K562 (cell line): ENCODE measurements around the gene LYRM1. TPM values are rescaled to one million over a fixed set of nuclear protein-coding genes. Genes with fewer than 3 reads are reported as not detected.

ENCODE experiments used
- ATAC-seq: fragments of 200-7000 bp; cut with Tn5 transposase; 3 replicates; pipeline ENCODE4 v1.9.1; 2020; ENCODE audit warnings: moderate library complexity
- BruUV-seq: library from RNA; stranded (reverse); fragments of 400-500 nt; replicated peaks from 2 replicates; lab custom pipeline; 2021; lab: Mats Ljungman, UMichigan
- CTCF ChIA-PET: fragments of 300-600 bp; formaldehyde crosslinking; extraction: SDS; loops from one replicate; lab custom pipeline; 2021; ENCODE audit warnings: low intra/inter-chr PET ratio; lab: Yijun Ruan, JAX
- POLR2A ChIA-PET: fragments of 300-600, 350-650 bp; sonication (Branson Sonifier 250); formaldehyde crosslinking; extraction: SDS; loops from one replicate; lab custom pipeline; 2021; ENCODE audit warnings: antibody characterized with exemption, inconsistent platforms; lab: Yijun Ruan, JAX
- DNase-seq, 4 experiments: peaks; one replicate each; pipeline versions ENCODE4 v3.0.0 to v3.0.0-alpha.2; 2011 to 2018; ENCODE audit warnings: low spot score in 3 of 4, mixed read lengths in 3 of 4; ENCODE audit errors: extremely low read depth in 1 of 4
- FAIRE-seq: peaks from 2 replicates; lab custom pipeline; 2011; peaks lifted over from hg19 to GRCh38; lab: Jason Lieb, UNC
- H2AFZ ChIP-seq: 2 replicates; pipeline ENCODE4 v1.6.0; 2011; ENCODE audit warnings: low read depth, low read length, control low read depth, inconsistent platforms
- H3K27ac ChIP-seq: fragments of 200-600 bp; 3 replicates; pipeline ENCODE4 v1.8.0; 2011; ENCODE audit warnings: low read depth, mild to moderate bottlenecking, control low read depth, inconsistent platforms, low read length, moderate library complexity, mixed read lengths; ENCODE audit errors: extremely low read depth
- H3K27me3 ChIP-seq, 2 experiments: fragments of 300-600 bp in 1 of 2; 2 replicates in 1 of 2; 3 replicates in 1 of 2; pipeline versions ENCODE4 v1.6.0 to v1.8.0; 2011; ENCODE audit warnings: inconsistent platforms in 2 of 2, low read length in 2 of 2, mild to moderate bottlenecking in 1 of 2, mixed read lengths in 1 of 2, moderate library complexity in 1 of 2; ENCODE audit not compliant: control insufficient read depth in 2 of 2, insufficient read depth in 2 of 2
- H3K36me3 ChIP-seq: fragments of 300-600 bp; 3 replicates; pipeline ENCODE4 v1.8.0; 2011; ENCODE audit warnings: mild to moderate bottlenecking, low read length, inconsistent platforms; ENCODE audit not compliant: control insufficient read depth, insufficient read depth
- H3K4me1 ChIP-seq, 2 experiments: fragments of 200-600 bp in 1 of 2; replicated peaks in 1 of 2; 2 replicates in 1 of 2; 3 replicates in 1 of 2; pipeline versions ENCODE4 v1.5.1 to v1.8.0; 2011; ENCODE audit warnings: inconsistent platforms in 2 of 2, low read length in 2 of 2, mild to moderate bottlenecking in 1 of 2, mixed read lengths in 1 of 2, moderate library complexity in 1 of 2; ENCODE audit not compliant: control insufficient read depth in 2 of 2, insufficient read depth in 2 of 2
- H3K4me2 ChIP-seq: 2 replicates; pipeline ENCODE4 v1.6.1; 2011; ENCODE audit warnings: low read length, control low read depth, inconsistent platforms, mixed read lengths; ENCODE audit not compliant: insufficient read depth
- H3K4me3 ChIP-seq: fragments of 200-600 bp; sonication (generic), shearing (Covaris generic); 2 replicates; pipeline ENCODE4 v1.5.1; 2016; ENCODE audit warnings: control low read depth, inconsistent platforms
- H3K79me2 ChIP-seq: fragments of 200-600 bp; 3 replicates; pipeline ENCODE4 v1.8.0; 2011; ENCODE audit warnings: low read length, inconsistent platforms; ENCODE audit not compliant: control insufficient read depth, insufficient read depth
- H3K9ac ChIP-seq, 2 experiments: 2 replicates each; pipeline versions ENCODE4 v1.6.0 to v1.6.1; 2011; ENCODE audit warnings: low read depth in 2 of 2, low read length in 2 of 2, control low read depth in 1 of 2, inconsistent platforms in 1 of 2, mild to moderate bottlenecking in 1 of 2, mixed read lengths in 1 of 2; ENCODE audit not compliant: insufficient read depth in 1 of 2
- H3K9me1 ChIP-seq: one replicate; pipeline ENCODE4 v1.6.0; 2011; ENCODE audit warnings: inconsistent platforms, mild to moderate bottlenecking, low read length, moderate library complexity; ENCODE audit not compliant: control insufficient read depth, insufficient read depth
- H3K9me3 ChIP-seq: replicated peaks from 2 replicates; pipeline ENCODE4 v1.5.1; 2011; ENCODE audit warnings: low read depth, low read length, inconsistent platforms; ENCODE audit not compliant: control insufficient read depth, insufficient read depth
- H4K20me1 ChIP-seq: replicated peaks from 2 replicates; pipeline ENCODE4 v1.6.1; 2011; ENCODE audit warnings: low read length, inconsistent platforms, mixed read lengths; ENCODE audit not compliant: control insufficient read depth, insufficient read depth
- DDX20 ChIP-seq: fragments of 450-650 bp; IDR thresholded peaks from 2 replicates; pipeline ENCODE4 v1.6.1; 2016; ENCODE audit warnings: missing genetic modification characterization, low read depth, mild to moderate bottlenecking, missing compliant biosample characterization, moderate library complexity
- FOXK1 ChIP-seq: sonication (generic); formaldehyde crosslinking; IDR thresholded peaks from 2 replicates; pipeline ENCODE4 v1.8.0; 2022; ENCODE audit warnings: missing genetic modification reagents, mild to moderate bottlenecking, borderline replicate concordance
- GTF2A2 ChIP-seq: IDR thresholded peaks from 2 replicates; pipeline ENCODE4 v1.6.1; 2016; ENCODE audit warnings: mild to moderate bottlenecking, missing genetic modification characterization, missing compliant biosample characterization
- SMARCC2 ChIP-seq: fragments of 450-650 bp; IDR thresholded peaks from 2 replicates; pipeline ENCODE4 v1.6.1; 2017; ENCODE audit warnings: antibody characterized with exemption, moderate library complexity, mild to moderate bottlenecking, low read depth
- SREBF1 ChIP-seq: fragments of 150-350 bp; IDR thresholded peaks from 2 replicates; pipeline ENCODE4 v1.6.1; 2014; ENCODE audit warnings: antibody characterized with exemption, low read depth, low read length, borderline replicate concordance
- TCF3 ChIP-seq: sonication (generic); formaldehyde crosslinking; IDR thresholded peaks from 2 replicates; pipeline ENCODE4 v1.4.0; 2020; ENCODE audit warnings: mild to moderate bottlenecking, missing genetic modification reagents
- ZKSCAN1 ChIP-seq: fragments of 150-350 bp; IDR thresholded peaks from 2 replicates; pipeline ENCODE4 v1.6.1; 2016; ENCODE audit warnings: low read depth, low read length
- ZNF263 ChIP-seq: sonication (generic); formaldehyde crosslinking; IDR thresholded peaks from 2 replicates; pipeline ENCODE4 v1.8.0; 2022; ENCODE audit warnings: mild to moderate bottlenecking, missing genetic modification reagents, borderline replicate concordance
- WGBS: fragments of 100-300 bp; shearing (Covaris generic); methylation state at CpG from one replicate; pipeline ENCODE4 v1.1.6; 2016; ENCODE audit warnings: low coverage, mixed read lengths; ENCODE audit not compliant: insufficient coverage; ENCODE audit errors: missing lambda C conversion rate; 5-methylcytosine and 5-hydroxymethylcytosine counted together
- in situ Hi-C: fragments of 300-500 bp; cut with MboI; formaldehyde crosslinking; loops from 4 replicates; pipeline ENCODE4 v1.15.0; 2018; ENCODE audit warnings: inconsistent platforms, mixed read lengths
- intact Hi-C: fragments of 100-400 bp; cut with micrococcal nuclease; formaldehyde crosslinking; loops from 2 replicates; pipeline ENCODE4 v1.14.2; 2022
- polyA plus RNA-seq, 8 experiments: library from polyadenylated mRNA; depleted of rRNA in 4 of 8; stranded (reverse) in 5 of 8; unstranded in 3 of 8; fragments of >200 nt; fragmentation: Nextera tagmentation in 2 of 8; fragmentation: Illumina TruSeq in 1 of 8; extraction: Ambion mirVana in 2 of 8; extraction: Trizol in 1 of 8; gene quantifications; 2 replicates each; pipeline versions ENCODE4 v1.2.1 to v1.2.3, GENCODE V29; 2011 to 2014; ENCODE audit warnings: inconsistent platforms in 1 of 8, missing spikeins in 1 of 8
- total RNA-seq, 7 experiments: library from RNA; depleted of rRNA in 6 of 7; stranded (reverse); fragments of >200 nt in 6 of 7; fragmentation: Illumina TruSeq in 2 of 7; extraction: Trizol in 2 of 7; gene quantifications; 2 replicates each; pipeline versions ENCODE4 v1.2.1 to v1.2.3, GENCODE V29; 2011 to 2021; ENCODE audit warnings: low replicate concordance in 1 of 7

The LYRM1 gene
- total and polyA plus RNA-seq, 9 of the 15 experiments (the other 6 are each of a cell fraction or from before 2014, with no cell fraction given) = 17.5 to 44.1 (median 32.7) TPM

DNA sequence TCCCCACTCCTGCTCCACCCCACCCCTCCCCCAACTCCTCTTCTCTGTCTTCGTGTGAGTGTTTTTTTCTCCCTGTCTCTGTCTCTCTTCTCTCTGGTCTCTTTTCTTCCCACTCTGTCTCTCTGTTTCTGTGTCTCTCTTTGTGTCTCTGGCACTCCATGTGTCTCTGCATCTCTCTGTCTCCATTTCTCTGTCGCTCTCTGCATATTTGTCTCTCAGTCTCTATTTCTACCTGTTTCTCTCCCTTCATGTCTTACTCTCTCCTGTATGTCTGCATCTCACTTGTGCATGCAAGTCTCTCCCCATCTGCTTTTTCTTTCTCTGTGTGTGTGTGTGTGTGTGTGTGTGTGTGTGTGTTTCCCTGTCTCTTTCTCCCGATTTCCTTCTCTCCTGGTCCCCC lies 68.2 kb downstream of the LYRM1 start (continued):
- TF ChIP-seq SREBF1 (no peak), GTF2A2 (tag) (no peak), DDX20 (tag) (no peak)

- POLR2A ChIA-PET = no interaction called here
- H2AFZ ChIP-seq = no peak overlapping the region
- H3K9me1 ChIP-seq = no peaks in the 10 kb centered on the region
- TF ChIP-seq FOXK1 (no peak), ZNF263 (CRISPR knock-in tag) (no peak), TCF3 (no peak), SMARCC2 (no peak), ZKSCAN1 (no peak)
- no peaks in the 10 kb centered on the region for H3K79me2 ChIP-seq
- no peaks in the 10 kb centered on the region for H4K20me1 ChIP-seq
- no peak overlapping the region for H3K4me3 ChIP-seq
- H3K27me3 ChIP-seq = peaks cover 28 to 58% of the 10 kb centered on the region in 2 experiments
- FAIRE-seq = no peak
- H3K9ac ChIP-seq = no peak overlapping the region
- intact Hi-C loops (no loop called here), in situ Hi-C loops (no loop called here)
- 0% methylated on average over 5 of the region's 5 CpGs for WGBS
- no peaks in the 10 kb centered on the region; the same call in 1 of the 2 replicates for H3K9me3 ChIP-seq
- no peak overlapping the region for H3K27ac ChIP-seq
- no peak overlapping the region for H3K4me2 ChIP-seq
- no peaks in the 10 kb centered on the region; a peak in 1 of 5 replicates for H3K4me1 ChIP-seq
- ATAC-seq = no peak
- no peak for DNase-seq
- CTCF ChIA-PET = no interaction called here
- BruUV-seq = no TSS peak
- H3K36me3 ChIP-seq = no peaks in the 10 kb centered on the region
Observed at GRCh38 chr16:20969386-20969785, 68.8 kb downstream of the LYRM1 start.
